IPS-NIHi11 (cell line): ENCODE results near the gene ALG11.

Experiments used
- DNase-seq: peaks from one replicate; pipeline ENCODE4 v3.0.0; 2012; ENCODE audit warnings: mixed read lengths, low spot score

The ALG11 gene

DNA sequence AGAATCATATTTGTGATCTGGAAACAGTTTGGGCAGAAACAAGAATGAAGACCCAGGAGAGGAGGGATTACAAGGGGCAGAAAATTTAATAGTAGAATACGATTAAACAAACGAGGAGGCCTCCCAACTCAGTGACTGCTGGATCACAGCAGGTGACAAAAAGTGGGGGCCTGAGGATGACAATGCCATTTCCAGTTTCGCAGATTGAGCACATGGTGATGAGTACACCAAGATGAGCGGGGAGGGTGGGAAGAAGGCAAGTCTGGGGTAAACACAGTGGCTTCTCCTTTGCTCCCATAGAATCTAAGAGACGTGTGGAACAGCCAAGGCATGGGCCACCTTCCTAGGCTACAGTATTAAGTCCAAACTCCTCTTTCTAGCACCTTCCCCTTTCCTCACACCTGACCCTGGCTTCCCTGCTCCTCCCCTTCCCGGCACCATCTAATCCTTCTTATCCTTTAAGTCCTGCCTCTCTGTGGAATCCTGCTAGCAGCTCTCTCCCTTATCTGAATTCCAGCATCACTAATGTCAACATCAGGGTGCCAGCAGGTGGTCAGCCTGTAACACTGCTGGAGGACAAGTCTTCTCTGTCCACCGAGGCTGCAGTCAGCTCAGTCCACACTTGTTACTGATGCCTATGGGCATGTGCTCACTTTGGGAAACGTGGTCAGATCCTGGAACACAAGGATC is 14.4 kb upstream of the ALG11 start:
- no peak for DNase-seq

DNA sequence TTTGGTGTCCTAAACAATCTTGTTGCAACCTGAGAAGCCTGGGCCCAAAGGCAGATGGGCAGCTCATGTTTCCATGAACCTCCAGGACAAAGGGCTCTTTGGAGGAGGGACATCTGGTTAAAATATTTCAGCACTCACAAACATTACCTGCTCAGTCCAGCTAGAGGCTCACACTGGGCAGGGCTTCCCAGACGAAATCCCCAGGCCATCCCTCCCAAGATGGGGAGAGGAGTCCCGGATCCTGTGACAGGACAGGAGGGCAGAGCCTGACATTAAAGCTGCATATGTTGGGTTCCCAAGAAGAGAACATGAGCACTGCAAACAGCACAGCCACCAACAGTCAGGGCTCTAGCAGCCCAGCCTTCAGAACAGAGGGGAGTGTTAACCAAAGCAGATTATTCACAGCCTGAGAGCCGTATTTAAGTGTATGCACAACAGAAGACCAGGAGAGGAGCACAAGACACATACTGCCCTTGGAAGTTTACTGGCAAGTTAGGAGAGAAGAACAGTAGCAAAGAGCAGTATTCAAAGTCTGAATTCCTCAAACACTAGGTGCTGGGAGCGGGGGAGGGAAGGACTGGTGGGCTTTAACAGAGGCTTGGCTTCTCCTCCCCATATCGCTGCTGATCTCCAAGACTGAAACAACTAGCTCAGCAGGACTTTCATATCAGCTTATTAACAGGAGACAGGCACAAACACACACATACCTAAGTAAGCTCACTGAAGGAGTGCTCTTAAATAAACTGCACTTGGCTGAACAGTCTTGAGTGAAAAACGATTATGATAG is 13.3 kb upstream of the ALG11 start:
- no peak for DNase-seq

DNA sequence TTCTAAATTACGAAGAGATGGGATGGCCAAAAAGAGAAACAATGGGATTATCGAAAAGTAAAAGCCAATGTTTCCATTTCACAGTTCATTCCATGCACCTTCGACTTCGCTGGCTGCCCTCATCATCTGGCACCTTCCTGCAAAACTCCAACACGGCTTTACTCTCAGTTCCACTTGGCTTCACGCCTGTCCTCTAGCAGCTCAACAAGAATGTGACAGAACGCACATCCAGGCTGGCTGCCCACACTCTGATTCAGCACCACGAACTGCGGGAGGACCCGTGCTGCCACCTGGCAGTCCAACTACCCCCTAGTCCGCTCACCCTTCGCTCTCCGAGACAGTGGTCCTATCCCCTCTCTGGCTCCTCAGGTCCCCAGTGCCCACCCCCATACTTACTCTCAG is 12.7 kb upstream of the ALG11 start:
- no peak for DNase-seq

DNA sequence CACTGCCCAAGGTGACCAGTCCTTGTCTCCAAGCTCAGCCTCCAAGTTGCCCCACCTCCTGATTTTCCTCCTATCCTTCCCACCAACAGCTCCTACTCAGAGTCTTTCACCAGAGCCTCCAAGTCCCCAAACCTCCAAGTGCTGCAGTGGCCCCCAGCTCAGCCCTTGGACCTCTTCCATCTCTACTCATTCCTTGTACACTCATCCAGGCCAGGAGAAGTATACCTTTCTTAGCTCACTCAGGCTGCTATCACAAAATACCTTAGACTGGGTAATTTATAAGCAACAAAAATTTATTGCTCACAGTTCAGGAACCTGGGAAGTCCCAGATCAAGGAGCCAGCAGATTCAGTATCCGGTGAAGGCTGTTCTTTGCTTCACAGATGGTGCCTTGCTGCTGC is 12.3 kb upstream of the ALG11 start:
- no peak for DNase-seq

DNA sequence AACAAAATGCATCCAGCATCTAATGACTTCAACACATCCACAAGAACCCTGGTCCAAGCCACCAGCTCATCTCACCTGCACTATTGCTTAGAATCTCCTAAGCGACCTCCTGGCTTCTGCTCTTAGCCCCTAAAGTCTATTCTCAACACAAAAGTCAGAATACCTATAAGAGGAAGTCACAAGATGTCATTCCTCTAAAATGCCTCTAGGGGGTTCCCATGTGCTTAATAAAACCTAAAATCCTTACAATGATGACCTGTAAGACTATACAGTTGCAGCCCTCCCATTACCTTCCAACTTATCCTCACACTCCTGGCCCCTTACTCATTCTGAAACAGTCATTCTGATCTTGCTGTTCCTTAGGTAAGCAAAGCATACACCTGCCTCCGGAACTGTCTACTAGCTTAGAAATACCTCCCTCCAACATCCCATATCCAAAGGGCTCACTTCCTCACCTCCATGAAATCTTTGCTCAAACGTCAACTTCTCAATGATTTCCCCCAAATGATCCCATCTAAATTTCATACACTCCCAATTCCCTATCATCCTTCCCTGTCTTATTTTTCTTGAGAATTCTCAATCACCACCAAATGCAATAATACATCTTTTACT is 11.0 kb upstream of the ALG11 start:
- DNase-seq = peak; percentile 56

DNA sequence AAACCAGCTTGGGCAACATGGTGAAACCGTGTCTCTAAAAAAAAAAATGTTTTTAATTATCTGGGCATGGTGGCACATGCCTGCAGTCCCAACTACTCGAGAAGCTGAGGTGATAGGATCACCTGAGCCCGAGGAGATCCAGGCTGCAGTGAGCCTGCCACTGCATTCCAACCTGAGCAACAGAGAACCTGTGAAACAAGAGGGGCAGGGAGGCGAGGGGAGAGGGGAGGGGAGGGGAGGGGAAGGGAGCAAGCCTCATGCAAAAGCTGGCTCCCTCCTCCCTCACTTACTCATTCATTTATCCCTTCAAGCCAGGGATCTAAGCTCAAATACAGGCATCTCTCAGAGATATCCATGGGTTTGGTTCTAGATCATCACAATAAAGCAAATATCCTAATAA is 9.8 kb upstream of the ALG11 start:
- peak; percentile 66 for DNase-seq

DNA sequence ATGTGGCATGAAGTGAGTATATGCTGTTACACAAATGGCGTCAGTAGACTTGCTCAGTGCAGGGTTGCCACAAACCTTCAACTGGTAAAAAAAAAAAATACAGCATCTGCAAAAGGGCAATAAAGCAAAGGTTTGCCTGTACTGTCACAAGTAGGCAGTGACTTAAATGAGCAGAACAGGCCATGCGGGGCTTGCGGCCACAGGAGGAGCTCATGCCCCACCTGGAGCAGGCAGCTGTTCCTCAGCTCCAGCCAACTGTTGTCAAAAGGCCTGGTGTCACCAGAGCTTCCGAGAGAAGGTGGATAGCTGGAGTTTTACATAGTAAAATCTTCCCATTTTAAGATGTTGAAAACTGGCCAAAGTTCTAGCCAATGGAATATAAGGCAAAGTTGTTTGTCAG is 8.7 kb upstream of the ALG11 start:
- peak; percentile 33 for DNase-seq

DNA sequence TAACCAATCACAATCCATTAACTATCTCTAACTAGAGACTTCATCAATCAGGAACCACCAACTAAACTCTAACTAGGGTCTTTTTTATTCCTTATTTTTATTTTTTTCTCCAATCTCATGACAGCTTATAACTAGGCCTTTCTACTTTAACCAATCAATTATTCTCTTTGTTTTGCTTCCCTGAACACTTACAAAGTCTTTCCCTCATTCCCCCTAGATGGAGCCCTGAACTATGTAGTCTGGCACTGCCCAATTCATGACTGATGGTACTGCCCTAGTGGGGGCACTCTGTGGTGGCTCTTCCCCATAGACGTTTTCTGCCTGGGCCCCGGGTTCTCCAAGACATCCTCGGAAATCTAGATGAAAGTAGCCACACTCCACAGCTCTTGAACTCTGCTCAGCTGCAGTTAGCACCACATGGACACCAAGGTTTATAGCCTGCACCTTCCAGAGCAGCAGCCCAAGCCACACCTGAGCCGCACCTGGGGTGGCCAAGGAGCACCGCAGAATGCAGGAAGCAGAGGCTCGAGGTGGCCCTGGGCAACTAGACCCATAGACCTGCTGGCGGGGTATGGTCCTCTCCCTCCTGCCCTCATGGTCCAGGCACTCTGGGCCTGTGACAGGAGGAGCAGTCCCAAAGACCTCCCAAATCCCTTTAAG is 7.6 kb upstream of the ALG11 start:
- no peak for DNase-seq

DNA sequence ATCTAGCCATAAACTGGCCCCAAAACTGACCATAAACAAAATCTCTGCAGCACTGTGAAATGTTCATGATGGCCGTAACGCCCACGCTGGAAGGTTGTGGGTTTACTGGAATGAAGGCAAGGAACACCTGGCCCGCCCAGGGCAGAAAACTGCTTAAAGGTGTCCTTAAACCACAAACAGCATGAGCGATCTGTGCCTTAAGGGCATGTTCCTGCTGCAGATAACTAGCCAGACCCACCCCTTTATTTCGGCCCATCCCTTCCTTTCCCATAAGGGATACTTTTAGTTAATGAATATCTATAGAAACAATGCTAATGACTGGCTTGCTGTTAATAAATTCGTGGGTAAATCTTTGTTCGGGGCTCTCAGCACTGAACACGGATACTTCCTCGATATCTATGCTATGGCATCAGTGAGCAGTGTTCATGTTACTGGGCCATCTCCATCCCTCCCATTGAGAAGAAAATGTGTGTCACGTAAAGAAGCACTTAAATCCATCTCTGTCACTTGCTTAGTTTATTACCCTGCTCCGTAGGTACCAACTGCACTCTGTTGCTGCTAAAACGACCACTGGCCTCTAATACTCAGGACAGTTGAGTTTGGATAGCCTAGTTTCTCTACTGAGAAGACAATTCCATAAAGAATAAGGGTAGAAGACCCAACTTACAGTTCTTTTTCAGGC is 6.2 kb upstream of the ALG11 start:
- DNase-seq = no peak

DNA sequence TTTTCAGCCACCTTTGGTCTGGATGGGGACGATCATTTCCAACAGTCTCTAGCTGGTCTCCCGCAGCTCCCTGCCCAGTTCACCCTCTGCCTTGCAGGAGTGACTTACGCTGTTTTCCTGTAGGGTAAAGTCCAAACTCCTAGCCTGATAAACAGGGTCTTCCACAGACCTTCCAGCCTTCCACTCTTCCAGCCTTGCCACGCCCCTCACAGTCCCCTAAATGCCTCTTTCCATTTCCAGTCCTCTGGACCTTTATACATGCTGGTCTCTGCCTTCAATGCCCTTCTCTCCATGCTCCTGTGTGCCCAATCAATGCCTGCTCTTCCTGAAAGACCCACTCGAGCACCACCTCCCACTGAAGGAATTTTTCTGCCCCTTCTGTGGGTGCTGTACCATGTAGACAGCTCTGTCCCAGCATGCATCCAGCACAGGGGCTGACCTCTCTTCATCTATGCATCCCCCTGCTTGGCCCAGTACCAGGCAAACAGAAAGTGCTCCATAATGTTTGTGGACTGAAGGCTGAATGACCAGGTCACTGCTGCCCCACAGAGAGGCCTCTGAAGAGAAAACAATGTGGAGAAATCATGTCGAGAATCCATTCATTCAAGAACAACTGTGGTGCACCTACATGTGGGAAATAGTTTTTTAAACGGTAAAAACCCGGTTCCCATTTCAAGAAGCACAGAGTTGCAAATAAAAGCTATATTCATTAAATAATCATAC is 5.5 kb upstream of the ALG11 start:
- DNase-seq = no peak

DNA sequence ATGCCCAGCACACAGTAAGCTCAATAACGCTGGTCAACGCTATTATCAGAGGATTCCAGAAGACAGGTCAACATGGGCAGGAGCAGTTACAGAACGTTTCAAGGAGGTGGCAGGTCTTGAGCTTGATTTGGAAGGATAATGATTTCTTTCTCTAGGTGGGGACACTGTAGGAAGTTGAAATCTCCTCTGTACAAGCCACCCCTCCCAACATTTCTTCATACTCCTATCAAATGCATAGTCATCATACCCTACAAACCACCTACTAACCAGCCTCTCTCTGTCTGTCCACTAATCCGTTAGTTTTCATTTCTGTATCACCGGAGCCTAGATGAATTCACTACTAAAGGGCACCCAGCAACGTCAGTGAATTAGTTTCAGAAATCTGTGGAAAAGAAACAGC is 2.3 kb upstream of the ALG11 start:
- DNase-seq = no peak

DNA sequence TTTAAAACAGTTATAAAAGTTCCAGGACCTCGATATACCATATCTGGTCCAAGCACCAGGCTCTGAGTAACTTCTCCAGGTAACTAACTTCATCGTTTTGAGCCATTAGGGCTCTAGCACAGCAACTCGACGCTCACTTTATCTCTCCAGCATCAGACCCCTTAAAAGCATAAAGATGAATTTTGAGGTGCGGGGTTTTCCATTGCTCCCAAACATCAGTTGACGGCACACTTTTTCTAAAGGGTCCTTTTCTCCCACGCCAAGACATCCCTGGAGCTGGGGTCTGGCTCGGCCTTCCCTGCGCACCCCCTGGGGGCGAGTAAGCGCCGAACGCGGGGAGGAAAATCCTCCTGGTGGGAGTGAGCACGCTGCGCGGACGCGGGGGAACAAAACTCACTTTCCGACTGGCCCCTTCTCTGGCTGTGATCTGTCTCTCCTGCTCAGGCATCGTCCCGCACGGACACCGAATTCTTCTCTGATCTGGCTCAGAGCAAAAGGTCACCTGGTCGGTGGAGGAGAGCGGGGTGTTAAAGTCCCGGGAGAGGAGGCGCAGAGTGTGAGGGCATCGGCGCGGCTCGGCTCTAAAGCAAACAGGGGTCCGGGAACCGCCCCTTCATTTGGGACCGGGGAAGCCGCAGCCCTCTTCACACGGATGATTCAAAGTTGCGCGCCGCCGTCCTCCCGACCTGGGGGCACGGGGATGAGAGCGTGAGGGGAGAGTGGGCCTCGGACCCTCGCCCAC is 1.1 kb upstream of the ALG11 start, which contains the start of gene ATP7B:
TSS of gene ATP7B (minus strand) at position 561 of the 742 bp plus-strand sequence. CDS start at position 448, 113 bp downstream.
- peak; percentile 62 for DNase-seq

DNA sequence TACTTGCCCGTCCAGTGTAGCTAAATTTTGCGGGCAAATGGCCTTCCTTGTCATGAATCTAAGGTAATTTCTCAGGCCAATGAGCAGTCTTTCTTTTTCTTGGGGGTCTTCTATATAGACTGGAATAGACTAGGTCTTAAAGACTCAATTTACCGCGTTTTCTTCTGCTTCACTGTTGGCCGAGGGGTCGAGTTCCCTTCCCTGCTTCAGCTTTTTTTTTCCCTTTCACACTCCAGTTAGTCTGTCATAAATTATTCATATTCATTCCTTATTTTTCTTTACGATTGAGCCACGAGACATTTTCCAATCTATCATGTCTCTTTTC is 276 bp downstream of the ALG11 start:
- DNase-seq = no peak

DNA sequence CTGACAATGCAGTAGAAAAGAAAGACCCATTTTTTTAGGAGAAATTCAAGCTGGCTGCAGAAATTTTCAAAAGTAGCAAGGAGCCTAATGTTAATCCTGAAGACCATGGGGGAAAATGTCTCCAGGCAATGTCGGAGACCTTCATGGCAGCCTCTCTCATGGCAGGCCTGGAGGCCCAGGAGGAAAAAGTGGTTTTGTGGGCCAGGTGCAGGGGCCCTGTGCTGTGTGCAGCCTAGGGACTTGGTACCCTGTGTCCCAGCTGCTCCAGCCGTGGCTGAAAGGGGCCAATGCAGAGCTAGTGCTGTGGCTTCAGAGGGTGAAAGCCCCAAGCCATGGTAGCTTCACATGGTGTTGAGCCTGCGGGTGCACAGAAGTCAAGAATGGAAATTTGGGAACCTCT is 4.1 kb downstream of the ALG11 start:
- no peak for DNase-seq

DNA sequence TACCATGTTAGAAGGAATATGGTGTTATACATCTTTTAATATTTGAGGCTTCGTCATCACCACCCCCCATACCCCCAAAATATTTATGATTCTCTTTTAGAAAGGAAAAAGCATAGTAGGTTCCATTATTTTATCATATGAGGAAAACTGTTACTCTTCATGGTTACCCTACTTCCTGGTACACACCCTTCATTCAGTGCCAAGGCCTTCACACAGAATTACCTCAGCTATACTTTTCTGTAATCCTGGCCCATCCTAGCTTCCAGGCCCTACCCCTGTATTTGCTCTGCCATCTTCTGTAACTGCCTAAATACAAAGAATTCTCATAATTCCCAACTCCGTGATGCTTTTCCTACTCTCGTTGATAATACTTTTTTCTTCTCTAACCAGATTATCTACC is 8.0 kb downstream of the ALG11 start:
- DNase-seq = no peak

DNA sequence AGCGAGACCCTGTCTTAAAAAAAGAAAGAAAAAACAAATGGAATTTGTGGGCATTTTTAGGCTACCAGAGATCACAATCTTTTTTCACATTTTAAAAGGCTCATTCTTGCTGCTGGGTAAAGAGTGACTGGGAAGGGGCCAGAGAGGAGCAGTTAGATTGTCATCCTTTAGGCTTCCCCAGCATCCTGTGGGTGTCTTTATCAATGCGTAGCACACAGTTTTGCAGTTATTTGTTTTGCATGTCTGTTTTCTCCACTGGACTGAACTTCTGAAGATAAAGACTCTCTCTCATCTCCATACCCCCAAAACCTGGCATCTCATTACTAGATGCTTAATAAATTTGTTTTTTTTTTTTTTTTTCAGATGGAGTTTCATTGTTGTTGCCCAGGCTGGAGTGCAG is 10.2 kb downstream of the ALG11 start:
- no peak for DNase-seq

DNA sequence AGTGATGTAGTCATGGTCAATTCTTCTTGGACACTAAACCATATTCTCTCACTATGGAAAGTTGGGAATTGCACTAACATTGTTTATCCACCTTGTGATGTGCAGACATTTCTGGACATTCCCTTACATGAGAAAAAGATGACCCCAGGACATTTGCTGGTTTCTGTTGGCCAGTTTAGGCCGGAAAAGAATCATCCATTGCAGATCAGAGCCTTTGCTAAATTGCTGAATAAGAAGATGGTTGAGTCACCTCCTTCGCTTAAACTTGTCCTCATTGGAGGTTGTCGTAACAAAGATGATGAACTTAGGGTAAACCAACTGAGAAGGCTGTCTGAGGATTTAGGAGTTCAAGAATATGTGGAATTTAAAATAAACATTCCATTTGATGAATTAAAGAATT is 12.3 kb downstream of the ALG11 start, which contains the start of gene UTP14C:
TSS of gene UTP14C (plus strand) at position 211 of the 400 bp plus-strand sequence. CDS start 4,114 bp downstream, outside the sequence.
- no peak for DNase-seq

DNA sequence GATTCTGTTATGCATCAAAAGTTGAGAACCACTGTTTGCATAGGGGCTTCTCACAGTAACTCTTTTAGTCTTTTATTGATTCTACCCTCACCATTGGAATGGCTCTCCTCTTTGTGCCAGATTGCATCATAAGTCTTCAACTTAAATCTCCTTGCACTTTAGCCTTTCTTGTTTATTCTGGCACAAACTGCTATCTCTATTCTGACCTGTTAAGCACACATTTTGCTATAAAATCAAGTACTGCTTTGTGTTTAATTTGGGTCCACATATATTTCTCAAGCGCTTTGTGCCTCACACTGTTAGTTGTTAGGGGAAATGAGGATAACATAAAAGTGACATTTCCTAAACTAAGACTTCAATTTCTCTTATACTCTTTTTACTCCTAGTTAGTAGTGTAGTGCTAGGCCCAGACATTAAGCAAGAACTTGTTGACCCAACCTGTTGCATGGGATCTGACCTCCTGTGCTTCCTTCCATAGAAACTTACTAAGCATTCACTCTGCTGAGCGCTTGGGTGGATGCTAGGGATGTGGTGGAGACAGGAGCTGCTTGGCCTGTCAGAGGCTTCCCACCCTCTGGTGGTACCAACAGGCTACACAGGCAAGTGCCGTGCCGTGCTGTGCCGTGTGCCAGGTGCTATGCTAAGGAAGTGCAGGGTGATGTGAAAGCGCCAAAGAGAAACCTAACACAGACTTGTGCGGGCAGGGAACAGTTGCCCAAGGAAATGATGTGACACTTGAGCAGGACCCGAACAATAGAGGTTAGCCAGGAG is 13.5 kb downstream of the ALG11 start:
- no peak for DNase-seq

DNA sequence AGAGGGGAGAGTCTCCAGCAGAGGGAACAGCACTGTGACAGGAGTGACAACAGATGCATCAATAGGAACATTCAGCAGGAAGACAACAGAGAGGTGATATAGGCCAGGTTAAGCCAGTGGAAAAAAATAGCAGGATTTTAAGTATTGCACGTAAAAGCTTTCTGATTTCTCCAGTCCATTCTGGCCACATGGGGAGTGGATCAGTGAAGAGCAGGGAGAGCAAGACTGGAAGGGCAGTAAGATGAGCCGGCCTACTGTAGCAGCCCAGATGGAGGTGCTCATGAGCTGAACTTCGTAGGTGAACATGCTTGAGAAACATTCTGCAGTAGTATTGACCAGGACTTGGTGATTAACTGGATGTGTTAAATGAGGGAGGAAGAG is 14.0 kb downstream of the ALG11 start:
- peak; percentile 14 for DNase-seq

DNA sequence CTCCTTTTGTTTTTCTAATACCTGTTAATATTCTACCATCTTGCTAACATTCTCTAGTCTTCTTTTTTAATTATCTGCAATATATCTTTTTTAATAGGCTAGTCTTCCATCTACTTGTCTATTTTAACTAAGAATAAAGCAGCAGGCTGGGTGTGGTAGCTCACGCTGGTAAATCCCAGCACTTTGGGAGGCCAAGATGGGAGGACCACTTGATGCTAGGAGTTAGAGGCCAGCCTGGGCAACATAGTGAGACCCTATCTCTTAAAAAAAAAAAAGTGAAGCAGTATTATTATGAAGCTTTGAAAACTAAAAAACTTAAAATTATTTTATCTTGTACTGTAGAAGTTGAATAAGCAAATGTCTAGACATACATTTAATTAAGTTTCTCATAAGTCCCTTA is 15.6 kb downstream of the ALG11 start:
- DNase-seq = no peak
